TTC549 (cell line): ENCODE results near the gene PHC3.
"Not testable (repeated sequence)": the region's sequence is repeated elsewhere in the genome, so short reads cannot be mapped to it uniquely, and the experiment has no call there.

ENCODE experiments used
- FAIRE-seq: peaks from 2 replicates; lab custom pipeline; 2012; peaks lifted over from hg19 to GRCh38; lab: Jason Lieb, UNC

The PHC3 gene

GRCh38 chr3:170180908-170181885 lies at the start of gene PHC3:
PHC3 (minus strand) TSS chr3:170181733; CDS start chr3:170181715, 18 bp downstream.
- FAIRE-seq, result no peak

- no peak for FAIRE-seq
Observed at GRCh38 chr3:170228093-170228766, 46.7 kb upstream of the PHC3 start.

- no peak for FAIRE-seq
Observed at GRCh38 chr3:170226426-170226960, 45.0 kb upstream of the PHC3 start.

- FAIRE-seq, result no peak
Observed at GRCh38 chr3:170225166-170225565, 43.6 kb upstream of the PHC3 start.

GRCh38 chr3:170222647-170223541 lies 41.4 kb upstream of the PHC3 start:
- FAIRE-seq, result no peak

GRCh38 chr3:170221924-170222646 lies 40.6 kb upstream of the PHC3 start, which contains the start of gene PRKCI:
PRKCI (plus strand) TSS chr3:170222424; CDS start chr3:170222670, 246 bp downstream.
- peak; percentile 46 for FAIRE-seq

- FAIRE-seq, result no peak
Observed at GRCh38 chr3:170220871-170221270, 39.3 kb upstream of the PHC3 start.

- FAIRE-seq, result no peak
Observed at GRCh38 chr3:170219850-170220249, 38.3 kb upstream of the PHC3 start.

- FAIRE-seq, result no peak
Observed at GRCh38 chr3:170211668-170212067, 30.1 kb upstream of the PHC3 start.

- no peak for FAIRE-seq
Observed at GRCh38 chr3:170207717-170208116, 26.2 kb upstream of the PHC3 start.

GRCh38 chr3:170206164-170206762 lies 24.7 kb upstream of the PHC3 start:
- not testable (repeated sequence) for FAIRE-seq

GRCh38 chr3:170205302-170205701 lies 23.8 kb upstream of the PHC3 start:
- no peak for FAIRE-seq

- no peak for FAIRE-seq
Observed at GRCh38 chr3:170204509-170204908, 23.0 kb upstream of the PHC3 start.

GRCh38 chr3:170204023-170204472 lies 22.5 kb upstream of the PHC3 start:
- no peak for FAIRE-seq

- FAIRE-seq, result no peak
Observed at GRCh38 chr3:170203457-170203856, 21.9 kb upstream of the PHC3 start.

GRCh38 chr3:170201527-170201926 lies 20.0 kb upstream of the PHC3 start:
- no peak for FAIRE-seq

GRCh38 chr3:170200987-170201386 lies 19.5 kb upstream of the PHC3 start:
- no peak for FAIRE-seq

- FAIRE-seq, result no peak
Observed at GRCh38 chr3:170196833-170197232, 15.3 kb upstream of the PHC3 start.

- FAIRE-seq, result not testable (repeated sequence)
Observed at GRCh38 chr3:170195759-170196158, 14.2 kb upstream of the PHC3 start.

GRCh38 chr3:170189398-170190256 lies 8.1 kb upstream of the PHC3 start:
- no peak for FAIRE-seq
